ENCODE measurements around the gene CACNB4. TPM values are rescaled to one million over a fixed set of nuclear protein-coding genes. Genes with fewer than 3 reads are reported as not detected.

CACNB4 gene
- total and polyA plus RNA-seq, 7 donors = 0.23 to 4.4 (median 1.1) TPM

GRCh38 chr2:151819920-151820319 lies 278.9 kb downstream of the CACNB4 start:
- DNase-seq = no peak
- intact Hi-C loops (cut with DNase I) = no loop called here
- Histone ChIP-seq H3K4me3 (no peak overlapping the region), H3K4me1 (peaks cover 0 to 26% (median 16%) of the 10 kb centered on the region in 4 donors), H3K27ac (no peak overlapping the region), H3K27me3 (no peaks in the 10 kb centered on the region), H3K9me3 (no peaks in the 10 kb centered on the region), H3K36me3 (no peaks in the 10 kb centered on the region)
- 88 to 95% methylated on average over 2 of the region's 2 CpGs for WGBS, 2 donors
- TF ChIP-seq POLR2A (IDR thresholded peaks at IDR 0.05) = no peak
- TF ChIP-seq POLR2AphosphoS5 (IDR thresholded peaks at IDR 0.05) = no peak
- no peak for TF ChIP-seq EP300 (IDR thresholded peaks at IDR 0.05)
- TF ChIP-seq, protein P1, sequence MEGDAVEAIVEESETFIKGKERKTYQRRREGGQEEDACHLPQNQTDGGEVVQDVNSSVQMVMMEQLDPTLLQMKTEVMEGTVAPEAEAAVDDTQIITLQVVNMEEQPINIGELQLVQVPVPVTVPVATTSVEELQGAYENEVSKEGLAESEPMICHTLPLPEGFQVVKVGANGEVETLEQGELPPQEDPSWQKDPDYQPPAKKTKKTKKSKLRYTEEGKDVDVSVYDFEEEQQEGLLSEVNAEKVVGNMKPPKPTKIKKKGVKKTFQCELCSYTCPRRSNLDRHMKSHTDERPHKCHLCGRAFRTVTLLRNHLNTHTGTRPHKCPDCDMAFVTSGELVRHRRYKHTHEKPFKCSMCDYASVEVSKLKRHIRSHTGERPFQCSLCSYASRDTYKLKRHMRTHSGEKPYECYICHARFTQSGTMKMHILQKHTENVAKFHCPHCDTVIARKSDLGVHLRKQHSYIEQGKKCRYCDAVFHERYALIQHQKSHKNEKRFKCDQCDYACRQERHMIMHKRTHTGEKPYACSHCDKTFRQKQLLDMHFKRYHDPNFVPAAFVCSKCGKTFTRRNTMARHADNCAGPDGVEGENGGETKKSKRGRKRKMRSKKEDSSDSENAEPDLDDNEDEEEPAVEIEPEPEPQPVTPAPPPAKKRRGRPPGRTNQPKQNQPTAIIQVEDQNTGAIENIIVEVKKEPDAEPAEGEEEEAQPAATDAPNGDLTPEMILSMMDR (IDR thresholded peaks at IDR 0.05) = no peak

DNA sequence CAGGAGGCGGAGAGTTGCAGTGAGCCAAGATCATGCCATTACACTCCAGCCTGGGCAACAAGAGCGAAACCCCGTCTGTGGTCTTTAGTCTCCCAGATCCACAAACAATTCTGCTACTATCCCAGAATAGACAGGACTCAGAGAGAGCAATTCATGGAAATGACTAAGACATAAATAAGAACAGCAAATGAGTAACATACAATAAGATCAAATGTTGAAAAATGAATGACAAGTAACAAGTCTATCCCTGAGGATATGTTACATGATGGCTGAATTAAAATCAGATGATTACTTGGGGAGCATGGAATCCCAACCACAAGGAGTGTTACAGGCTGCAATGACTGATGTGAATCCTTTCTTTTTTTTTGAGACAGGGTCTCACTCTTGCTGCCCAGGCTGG lies 280.9 kb downstream of the CACNB4 start:
- TF ChIP-seq, protein P1 (IDR thresholded peaks at IDR 0.05) = no peak
- TF ChIP-seq EP300 (IDR thresholded peaks at IDR 0.05) = no peak
- TF ChIP-seq POLR2AphosphoS5 (IDR thresholded peaks at IDR 0.05) = no peak
- no peak for TF ChIP-seq POLR2A (IDR thresholded peaks at IDR 0.05)
- no peaks in the 10 kb centered on the region for H3K27me3 ChIP-seq
- intact Hi-C loops (cut with DNase I) = no loop called here

DNA sequence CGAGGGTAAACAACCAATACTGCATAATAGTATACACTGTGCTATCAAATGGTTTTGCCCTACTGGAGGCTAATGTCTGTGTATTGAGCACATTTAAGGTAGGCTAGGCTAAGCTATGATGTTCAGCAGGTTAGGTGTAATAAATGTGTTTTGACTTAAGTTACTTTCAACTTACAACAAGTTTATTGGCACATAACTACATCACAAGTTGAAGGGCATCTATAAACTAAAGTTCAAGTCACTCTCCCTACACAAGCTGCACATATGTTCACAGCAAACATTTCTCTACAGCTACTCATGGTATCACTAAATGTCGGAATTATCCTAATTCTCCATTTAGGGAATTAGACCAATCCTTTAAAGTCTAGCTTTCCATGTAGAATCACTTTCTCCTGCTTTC lies 282.0 kb downstream of the CACNB4 start:
- Histone ChIP-seq H3K4me3 (no peak overlapping the region), H3K27ac (no peak overlapping the region), H3K27me3 (no peaks in the 10 kb centered on the region), H3K36me3 (peaks cover 0 to 31% (median under 1%) of the 10 kb centered on the region in 4 donors), H3K9me3 (no peaks in the 10 kb centered on the region), H3K4me1 (peaks cover 0 to 7% (median 2%) of the 10 kb centered on the region in 4 donors)
- DNase-seq = no peak
- intact Hi-C loops (cut with DNase I) = no loop called here
- 66 to 87% methylated on average over 2 of the region's 2 CpGs for WGBS, 2 donors
- TF ChIP-seq POLR2A (IDR thresholded peaks at IDR 0.05) (no peak), EP300 (IDR thresholded peaks at IDR 0.05) (no peak), POLR2AphosphoS5 (IDR thresholded peaks at IDR 0.05) (no peak)
- TF ChIP-seq, protein P1 (IDR thresholded peaks at IDR 0.05) = no peak

More for the DNA sequence above, 280.9 kb downstream of the CACNB4 start:
- Histone ChIP-seq H3K36me3 (peaks cover 0 to 20% (median 0%) of the 10 kb centered on the region in 4 donors), H3K27ac (no peak overlapping the region), H3K4me1 (peaks cover 0 to 7% (median 2%) of the 10 kb centered on the region in 4 donors), H3K4me3 (no peak overlapping the region), H3K9me3 (no peaks in the 10 kb centered on the region)
- WGBS, 2 donors = 98 to 100% methylated on average over 3 of the region's 3 CpGs
- DNase-seq = no peak

DNA sequence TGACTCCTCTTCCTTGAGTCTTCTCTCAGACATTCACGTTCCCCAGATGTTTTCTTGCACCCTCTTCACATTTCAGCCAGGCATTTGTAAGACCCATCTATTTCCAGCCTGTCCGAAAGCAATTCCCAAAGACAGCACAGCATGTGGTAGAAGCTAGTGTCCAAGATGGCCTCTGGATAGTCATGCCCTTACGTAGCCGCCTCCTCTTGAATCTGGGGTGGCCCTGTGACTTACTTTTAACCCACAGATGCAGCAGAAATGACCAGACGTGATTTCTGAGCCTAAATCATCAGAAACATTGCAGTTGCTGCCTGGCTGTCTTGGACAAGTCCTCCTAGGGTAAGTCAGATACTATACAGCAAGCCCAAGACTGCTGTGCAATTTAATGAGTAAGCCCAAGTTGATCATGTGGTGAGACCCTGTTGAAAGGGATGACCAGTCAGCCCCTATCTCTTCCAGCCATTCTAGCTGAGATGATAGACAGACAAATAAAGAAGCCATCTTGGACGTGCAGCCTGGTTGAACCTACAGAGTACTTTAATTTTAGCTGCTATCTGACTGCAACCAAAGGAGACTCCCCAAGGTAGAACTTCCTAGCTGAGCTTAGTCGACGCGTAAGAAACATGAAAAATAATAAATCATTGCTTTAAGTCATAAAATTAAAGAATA lies 282.9 kb downstream of the CACNB4 start:
- TF ChIP-seq POLR2AphosphoS5 (IDR thresholded peaks at IDR 0.05) = no peak
- no peak for TF ChIP-seq POLR2A (IDR thresholded peaks at IDR 0.05)
- TF ChIP-seq EP300 (IDR thresholded peaks at IDR 0.05) = no peak
- TF ChIP-seq, protein P1 (IDR thresholded peaks at IDR 0.05) = no peak
- DNase-seq = no peak
- Histone ChIP-seq H3K27me3 (no peaks in the 10 kb centered on the region), H3K27ac (no peak overlapping the region), H3K9me3 (no peaks in the 10 kb centered on the region), H3K36me3 (peaks cover 0 to 40% (median 3%) of the 10 kb centered on the region in 4 donors), H3K4me3 (no peak overlapping the region), H3K4me1 (peaks cover 0 to 7% (median 2%) of the 10 kb centered on the region in 4 donors)
- intact Hi-C loops (cut with DNase I) = no loop called here
- 95 to 97% methylated on average over 9 of the region's 9 CpGs for WGBS, 2 donors

All from sigmoid colon (tissue), 7 donors.